Mucosa of rectum (tissue), 2 donors: ENCODE measurements around the gene TMEM240.
"Not testable (repeated sequence)": the region's sequence is repeated elsewhere in the genome, so short reads cannot be mapped to it uniquely, and the experiment has no call there.

Experiments
- H3K27ac ChIP-seq, 2 donors: one replicate each; pipeline ENCODE4 v1.7.0; 2013; ENCODE audit warnings: inconsistent platforms in 2 of 2, low read depth in 2 of 2, low read length in 2 of 2
- H3K27me3 ChIP-seq, 2 donors: one replicate each; pipeline ENCODE4 v1.7.0; 2013; ENCODE audit warnings: low read length in 2 of 2; ENCODE audit not compliant: control insufficient read depth in 2 of 2, insufficient read depth in 2 of 2
- H3K36me3 ChIP-seq, 2 donors: one replicate each; pipeline ENCODE4 v1.7.0; 2013; ENCODE audit warnings: low read length in 2 of 2; ENCODE audit not compliant: control insufficient read depth in 2 of 2, insufficient read depth in 2 of 2
- H3K4me1 ChIP-seq, 2 donors: one replicate each; pipeline ENCODE4 v1.7.0; 2013; ENCODE audit warnings: low read length in 2 of 2, mild to moderate bottlenecking in 1 of 2; ENCODE audit not compliant: control insufficient read depth in 2 of 2, insufficient read depth in 2 of 2
- H3K4me3 ChIP-seq, 2 donors: one replicate each; pipeline ENCODE4 v1.7.0; 2013; ENCODE audit warnings: low read length in 2 of 2
- H3K9ac ChIP-seq, 2 donors: one replicate each; pipeline ENCODE4 v1.7.0; 2013; ENCODE audit warnings: low read length in 2 of 2, low read depth in 1 of 2, mild to moderate bottlenecking in 1 of 2
- H3K9me3 ChIP-seq, 2 donors: one replicate each; pipeline ENCODE4 v1.7.0; 2013; ENCODE audit warnings: low read length in 2 of 2; ENCODE audit not compliant: control insufficient read depth in 2 of 2
- donor health status: healthy.
- donor health status: Normal muscosa, but diverticular disease.

TMEM240 gene

GRCh38 chr1:1495461-1495975 lies 44.9 kb downstream of the TMEM240 start:
- not testable (repeated sequence) for H3K9me3 ChIP-seq, H3K27ac ChIP-seq, H3K9ac ChIP-seq, H3K4me3 ChIP-seq, H3K27me3 ChIP-seq, H3K4me1 ChIP-seq
- peaks cover 11 to 15% of the 10 kb centered on the region in 2 donors for H3K36me3 ChIP-seq

- not testable (repeated sequence) for H3K9ac ChIP-seq, H3K4me1 ChIP-seq, H3K9me3 ChIP-seq, H3K27ac ChIP-seq, H3K4me3 ChIP-seq, H3K27me3 ChIP-seq
- peaks cover 11 to 20% of the 10 kb centered on the region in 2 donors for H3K36me3 ChIP-seq
These were observed 46.1 kb downstream of the TMEM240 start for GRCh38 chr1:1494311-1494710.

DNA sequence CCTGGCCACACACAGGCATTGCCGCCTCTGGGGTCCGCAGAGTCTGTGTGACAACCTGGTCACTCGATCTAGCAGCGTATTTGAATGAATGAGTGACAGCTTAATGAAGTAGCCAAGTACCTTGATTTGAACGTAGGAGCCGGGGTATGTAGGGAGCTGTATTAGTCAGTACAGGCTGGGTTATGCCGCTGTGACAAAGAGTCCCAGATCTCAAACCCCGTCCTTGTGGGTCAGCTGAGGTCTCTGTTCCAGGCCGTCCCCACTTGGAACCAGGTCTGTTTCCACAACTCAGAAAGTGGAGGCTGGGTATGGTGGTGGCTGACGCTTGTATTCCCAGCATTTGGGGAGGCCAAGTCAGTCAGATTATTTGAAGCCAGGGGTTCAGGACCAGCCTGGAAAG lies 48.8 kb downstream of the TMEM240 start:
- H3K9ac ChIP-seq: no peak overlapping the region
- no peak overlapping the region for H3K27ac ChIP-seq
- no peak overlapping the region for H3K4me3 ChIP-seq
- no peaks in the 10 kb centered on the region for H3K27me3 ChIP-seq
- peaks cover 23 to 26% of the 10 kb centered on the region in 2 donors for H3K36me3 ChIP-seq
- H3K9me3 ChIP-seq: no peaks in the 10 kb centered on the region
- no peaks in the 10 kb centered on the region for H3K4me1 ChIP-seq

DNA sequence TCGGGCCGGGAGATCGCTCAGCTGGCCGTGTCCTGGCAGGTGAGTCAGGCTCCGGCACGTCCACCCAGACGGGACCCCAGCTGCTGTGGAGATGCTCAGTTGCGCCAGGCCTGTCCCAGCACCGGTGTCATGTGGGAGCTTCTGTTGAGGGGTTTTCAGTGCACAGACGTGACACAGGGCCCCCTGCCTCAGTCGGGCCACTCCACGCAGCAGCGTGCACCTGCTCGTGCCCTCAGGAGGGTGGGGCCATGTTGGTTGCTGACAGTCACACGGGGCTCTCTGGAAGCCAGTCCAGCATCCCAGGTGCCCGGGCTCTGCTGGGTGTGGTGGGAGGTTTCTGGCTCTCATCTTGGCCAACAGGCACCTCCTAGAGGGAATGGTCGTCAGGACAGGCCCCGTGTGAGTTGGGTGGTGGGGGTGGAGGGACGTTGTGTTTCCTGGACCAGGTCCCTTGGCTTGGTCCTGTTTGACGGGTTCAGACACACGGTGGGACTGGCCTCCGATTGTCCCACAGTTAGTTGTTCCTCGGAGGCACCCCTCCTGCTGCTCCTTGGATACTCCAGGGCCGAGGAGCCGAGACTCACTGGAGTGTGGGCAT lies 49.7 kb downstream of the TMEM240 start:
- H3K36me3 ChIP-seq: peaks cover 25 to 26% of the 10 kb centered on the region in 2 donors
- H3K4me3 ChIP-seq: no peak overlapping the region
- H3K27me3 ChIP-seq: no peaks in the 10 kb centered on the region
- H3K27ac ChIP-seq: no peak overlapping the region
- no peak overlapping the region for H3K9ac ChIP-seq
- no peaks in the 10 kb centered on the region for H3K9me3 ChIP-seq
- H3K4me1 ChIP-seq: no peaks in the 10 kb centered on the region

GRCh38 chr1:1489861-1490260 lies 50.6 kb downstream of the TMEM240 start:
- H3K4me3 ChIP-seq: no peak overlapping the region
- H3K36me3 ChIP-seq: peaks cover 26 to 27% of the 10 kb centered on the region in 2 donors
- no peak overlapping the region for H3K27ac ChIP-seq
- H3K9ac ChIP-seq: no peak overlapping the region
- no peaks in the 10 kb centered on the region for H3K4me1 ChIP-seq
- no peaks in the 10 kb centered on the region for H3K27me3 ChIP-seq
- no peaks in the 10 kb centered on the region for H3K9me3 ChIP-seq

DNA sequence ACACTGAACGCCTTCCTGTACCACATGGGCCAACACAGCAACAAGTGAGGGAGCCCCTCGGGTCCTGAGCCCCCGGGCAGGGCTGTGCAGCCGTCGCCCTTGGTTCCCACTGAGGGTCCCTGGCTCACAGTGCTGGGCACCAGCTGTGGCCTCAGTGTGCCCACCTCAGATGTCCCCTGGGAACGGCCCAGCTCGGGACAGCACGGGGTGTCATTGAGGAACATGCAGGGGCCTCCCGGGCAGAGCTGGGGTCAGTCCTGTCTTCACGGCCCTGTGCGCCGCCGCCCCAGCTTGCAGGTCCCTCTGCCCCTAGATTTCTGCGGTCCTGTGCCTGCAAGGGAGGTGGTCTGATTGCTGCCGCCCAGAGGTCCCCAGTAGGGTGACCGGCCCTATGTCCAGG lies 51.2 kb downstream of the TMEM240 start:
- Histone ChIP-seq H3K27ac (no peak overlapping the region), H3K9me3 (no peaks in the 10 kb centered on the region), H3K36me3 (peaks cover 26 to 27% of the 10 kb centered on the region in 2 donors), H3K4me1 (no peaks in the 10 kb centered on the region), H3K27me3 (no peaks in the 10 kb centered on the region), H3K9ac (no peak overlapping the region), H3K4me3 (no peak overlapping the region)

GRCh38 chr1:1487701-1488100 lies 52.7 kb downstream of the TMEM240 start:
- Histone ChIP-seq H3K27me3 (no peaks in the 10 kb centered on the region), H3K9ac (no peak overlapping the region), H3K9me3 (no peaks in the 10 kb centered on the region), H3K4me1 (no peaks in the 10 kb centered on the region), H3K27ac (no peak overlapping the region), H3K36me3 (peaks cover 23 to 35% of the 10 kb centered on the region in 2 donors), H3K4me3 (no peak overlapping the region)

DNA sequence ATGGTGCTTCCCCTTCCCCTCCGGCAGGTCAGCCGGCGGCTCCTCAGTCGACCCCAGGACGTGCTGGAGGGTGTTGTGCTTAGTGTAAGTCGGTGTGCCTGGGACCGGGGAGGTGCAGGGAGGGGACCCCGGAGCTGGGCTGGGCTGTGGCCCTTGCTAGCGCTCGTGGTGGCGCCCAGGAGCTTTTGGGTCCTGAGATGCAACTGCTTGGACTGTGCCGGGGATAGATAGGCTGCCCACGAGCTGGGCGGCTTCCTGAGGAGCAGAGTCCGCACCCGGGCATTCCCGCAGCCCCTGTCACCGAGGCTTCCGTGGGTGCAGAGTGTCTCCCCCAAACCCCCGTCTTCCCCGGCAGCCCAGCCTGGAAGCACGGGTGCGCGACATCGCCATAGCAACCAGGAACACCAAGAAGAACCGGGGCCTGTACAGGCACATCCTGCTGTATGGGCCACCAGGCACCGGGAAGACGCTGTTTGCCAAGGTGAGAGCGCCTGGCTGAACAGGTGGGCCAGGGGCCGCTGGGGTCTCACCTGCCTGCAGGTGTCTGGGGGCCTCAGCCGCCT lies 54.6 kb downstream of the TMEM240 start:
- H3K36me3 ChIP-seq: peaks cover 19 to 34% of the 10 kb centered on the region in 2 donors
- H3K9ac ChIP-seq, H3K27me3 ChIP-seq, H3K4me1 ChIP-seq, H3K9me3 ChIP-seq, H3K27ac ChIP-seq, H3K4me3 ChIP-seq: not testable (repeated sequence)

DNA sequence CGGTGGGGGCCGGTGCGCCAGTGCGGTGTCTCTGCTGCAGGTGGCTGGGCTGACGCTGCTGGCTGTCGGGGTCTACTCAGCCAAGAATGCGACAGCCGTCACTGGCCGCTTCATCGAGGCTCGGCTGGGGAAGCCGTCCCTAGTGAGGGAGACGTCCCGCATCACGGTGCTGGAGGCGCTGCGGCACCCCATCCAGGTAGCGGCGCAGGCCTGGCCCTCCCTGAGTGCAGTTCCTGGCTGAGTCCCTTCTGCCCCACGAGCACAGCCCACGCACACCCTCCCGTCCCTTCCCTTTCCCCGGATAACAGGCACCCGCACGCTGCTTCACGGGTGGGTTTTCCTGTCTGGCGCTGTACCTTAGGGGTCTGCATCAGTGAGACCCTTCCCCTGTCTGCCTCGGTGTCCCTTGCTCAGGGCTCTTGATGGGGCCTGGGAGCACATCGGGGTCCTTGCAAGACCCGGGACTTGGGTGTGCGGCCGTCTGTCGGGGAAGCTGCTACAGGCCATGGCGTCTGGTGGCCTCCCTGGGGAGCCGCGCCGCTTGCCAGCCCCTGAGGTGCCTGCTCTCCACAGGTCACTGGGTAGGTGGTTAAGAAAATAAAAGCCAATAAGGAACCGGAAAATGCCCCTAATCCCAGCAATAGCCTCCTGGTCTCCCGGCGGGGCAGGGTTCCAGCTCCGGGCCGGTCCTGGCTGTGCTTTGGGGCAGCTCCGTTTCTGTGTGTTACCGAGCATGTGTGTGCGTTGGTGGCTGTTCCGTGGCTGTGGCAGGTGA lies 55.3 kb downstream of the TMEM240 start:
- not testable (repeated sequence) for H3K27me3 ChIP-seq, H3K4me1 ChIP-seq, H3K4me3 ChIP-seq, H3K27ac ChIP-seq, H3K9ac ChIP-seq, H3K9me3 ChIP-seq
- peaks cover 16 to 36% of the 10 kb centered on the region in 2 donors for H3K36me3 ChIP-seq
